NT2/D1 (cell line): ENCODE data around the gene CALCR.

ENCODE experiments used
- SUZ12 ChIP-seq: IDR thresholded peaks from 2 replicates; pipeline ENCODE4 v1.6.1; 2011; ENCODE audit not compliant: insufficient read length, insufficient read depth; ENCODE audit errors: extremely low read depth
- YY1 ChIP-seq: IDR thresholded peaks from 2 replicates; pipeline ENCODE4 v1.6.1; 2011; ENCODE audit not compliant: insufficient read length, insufficient read depth
- ZNF274 ChIP-seq: IDR thresholded peaks from 2 replicates; pipeline ENCODE4 v1.6.1; 2011; ENCODE audit warnings: mild to moderate bottlenecking, low read depth, low read length

DNA sequence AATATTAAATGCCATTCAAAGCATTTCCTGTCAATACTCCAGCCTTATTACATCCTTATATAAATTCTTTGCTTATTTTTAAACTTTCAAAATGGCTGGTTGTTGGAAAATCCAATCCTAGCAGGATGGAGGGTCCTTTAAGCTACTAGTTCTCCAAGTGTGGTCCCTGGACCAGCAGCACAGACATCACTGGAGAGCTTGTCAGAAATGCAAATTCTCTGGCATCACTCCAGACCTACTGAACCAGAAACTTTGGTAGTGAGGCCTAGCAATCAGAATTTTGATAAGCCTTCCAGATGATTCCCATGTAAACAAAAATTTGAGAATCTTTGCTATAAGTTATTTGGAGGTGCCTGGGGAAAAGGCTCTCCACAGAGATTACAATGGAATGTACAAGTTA, 43.8 kb downstream of the CALCR start:
- no peak for TF ChIP-seq SUZ12
- TF ChIP-seq YY1 = no peak
- TF ChIP-seq ZNF274 = no peak
